Rectal smooth muscle tissue (tissue), 1 donor: Measurements from ENCODE around the gene CCSER2.
A peak's percentile ranks its signal among the peaks of the same experiment; 100 is the strongest.
"Not testable (repeated sequence)": the region's sequence is repeated elsewhere in the genome, so short reads cannot be mapped to it uniquely, and the experiment has no call there.

Experiments
- H3K27ac ChIP-seq: one replicate; pipeline ENCODE4 v1.7.0; 2013; ENCODE audit warnings: low read depth, low read length, inconsistent platforms
- H3K27me3 ChIP-seq: one replicate; pipeline ENCODE4 v1.7.0; 2013; ENCODE audit warnings: low read length; ENCODE audit not compliant: control insufficient read depth, insufficient read depth
- H3K36me3 ChIP-seq: one replicate; pipeline ENCODE4 v1.7.0; 2013; ENCODE audit warnings: low read length; ENCODE audit not compliant: control insufficient read depth, insufficient read depth
- H3K4me1 ChIP-seq: one replicate; pipeline ENCODE4 v1.7.0; 2013; ENCODE audit warnings: low read length; ENCODE audit not compliant: control insufficient read depth, insufficient read depth
- H3K4me3 ChIP-seq: one replicate; pipeline ENCODE4 v1.7.0; 2013; ENCODE audit warnings: low read length
- H3K9ac ChIP-seq: one replicate; pipeline ENCODE4 v1.7.0; 2013; ENCODE audit warnings: low read length

Gene CCSER2

GRCh38 chr10:84323566-84323965, 4.8 kb upstream of the CCSER2 start:
- H3K27ac ChIP-seq, H3K4me3 ChIP-seq, H3K9ac ChIP-seq, H3K36me3 ChIP-seq, H3K4me1 ChIP-seq, H3K27me3 ChIP-seq: not testable (repeated sequence)

- H3K27me3 ChIP-seq, H3K36me3 ChIP-seq, H3K27ac ChIP-seq, H3K4me3 ChIP-seq, H3K9ac ChIP-seq: not testable (repeated sequence)
- H3K4me1 ChIP-seq: peaks cover 11% of the 10 kb centered on the region
Observed at GRCh38 chr10:84326995-84327394, 1.4 kb upstream of the CCSER2 start.

- peak overlapping the region; percentile 78 for H3K4me3 ChIP-seq
- peak overlapping the region; percentile 81 for H3K9ac ChIP-seq
- no peaks in the 10 kb centered on the region for H3K36me3 ChIP-seq
- H3K27ac ChIP-seq: peak overlapping the region; percentile 95
- H3K27me3 ChIP-seq: no peaks in the 10 kb centered on the region
- H3K4me1 ChIP-seq: peaks cover 11% of the 10 kb centered on the region
Observed at GRCh38 chr10:84329196-84329611, 815 bp downstream of the CCSER2 start.

- no peak overlapping the region for H3K4me3 ChIP-seq
- peaks cover 11% of the 10 kb centered on the region for H3K4me1 ChIP-seq
- H3K36me3 ChIP-seq: no peaks in the 10 kb centered on the region
- no peaks in the 10 kb centered on the region for H3K27me3 ChIP-seq
- no peak overlapping the region for H3K27ac ChIP-seq
- H3K9ac ChIP-seq: no peak overlapping the region
Observed at GRCh38 chr10:84329986-84330651, 1.7 kb downstream of the CCSER2 start.

GRCh38 chr10:84331091-84331490, 2.7 kb downstream of the CCSER2 start:
- Histone ChIP-seq H3K4me1 (peaks cover 11% of the 10 kb centered on the region), H3K9ac (no peak overlapping the region)

GRCh38 chr10:84333864-84334451, 5.6 kb downstream of the CCSER2 start:
- H3K27ac ChIP-seq: no peak overlapping the region
- H3K4me3 ChIP-seq: no peak overlapping the region
- peaks cover 8% of the 10 kb centered on the region for H3K4me1 ChIP-seq
- no peaks in the 10 kb centered on the region for H3K36me3 ChIP-seq
- no peak overlapping the region for H3K9ac ChIP-seq
- H3K27me3 ChIP-seq: no peaks in the 10 kb centered on the region

More at GRCh38 chr10:84331091-84331490, 2.7 kb downstream of the CCSER2 start:
- Histone ChIP-seq H3K27ac (no peak overlapping the region), H3K36me3 (no peaks in the 10 kb centered on the region), H3K4me3 (no peak overlapping the region), H3K27me3 (no peaks in the 10 kb centered on the region)

GRCh38 chr10:84334811-84335210, 6.4 kb downstream of the CCSER2 start:
- Histone ChIP-seq H3K27ac (no peak overlapping the region), H3K4me1 (peaks cover 4% of the 10 kb centered on the region), H3K27me3 (no peaks in the 10 kb centered on the region), H3K36me3 (no peaks in the 10 kb centered on the region), H3K9ac (no peak overlapping the region), H3K4me3 (no peak overlapping the region)

GRCh38 chr10:84335516-84335915, 7.1 kb downstream of the CCSER2 start:
- no peaks in the 10 kb centered on the region for H3K27me3 ChIP-seq
- H3K36me3 ChIP-seq: no peaks in the 10 kb centered on the region
- no peak overlapping the region for H3K27ac ChIP-seq
- no peak overlapping the region for H3K4me3 ChIP-seq
- H3K4me1 ChIP-seq: no peaks in the 10 kb centered on the region
- H3K9ac ChIP-seq: no peak overlapping the region

- Histone ChIP-seq H3K36me3 (no peaks in the 10 kb centered on the region), H3K4me1 (no peaks in the 10 kb centered on the region), H3K27ac (no peak overlapping the region), H3K27me3 (no peaks in the 10 kb centered on the region), H3K9ac (no peak overlapping the region), H3K4me3 (no peak overlapping the region)
Observed at GRCh38 chr10:84336406-84337090, 8.2 kb downstream of the CCSER2 start.

GRCh38 chr10:84337199-84337598, 8.8 kb downstream of the CCSER2 start:
- H3K9ac ChIP-seq: no peak overlapping the region
- H3K4me3 ChIP-seq: no peak overlapping the region
- H3K27me3 ChIP-seq: no peaks in the 10 kb centered on the region
- H3K27ac ChIP-seq: no peak overlapping the region
- H3K36me3 ChIP-seq: no peaks in the 10 kb centered on the region
- H3K4me1 ChIP-seq: no peaks in the 10 kb centered on the region

- H3K4me1 ChIP-seq: no peaks in the 10 kb centered on the region
- no peak overlapping the region for H3K27ac ChIP-seq
- H3K9ac ChIP-seq: no peak overlapping the region
- no peaks in the 10 kb centered on the region for H3K27me3 ChIP-seq
- no peaks in the 10 kb centered on the region for H3K36me3 ChIP-seq
- no peak overlapping the region for H3K4me3 ChIP-seq
Observed at GRCh38 chr10:84339025-84339424, 10.6 kb downstream of the CCSER2 start.

- no peak overlapping the region for H3K27ac ChIP-seq
- H3K9ac ChIP-seq: no peak overlapping the region
- no peaks in the 10 kb centered on the region for H3K4me1 ChIP-seq
- no peaks in the 10 kb centered on the region for H3K27me3 ChIP-seq
- no peaks in the 10 kb centered on the region for H3K36me3 ChIP-seq
- H3K4me3 ChIP-seq: no peak overlapping the region
Observed at GRCh38 chr10:84340187-84340586, 11.8 kb downstream of the CCSER2 start.
